SK-N-SH (cell line): ENCODE data around the gene ENTHD1. TPM values are rescaled to one million over a fixed set of nuclear protein-coding genes. Genes with fewer than 3 reads are reported as not detected.

Source experiments
- CTCF ChIA-PET: fragments of 300-600, 350-600 bp; formaldehyde crosslinking; extraction: SDS; loops from one replicate; lab custom pipeline; 2021; lab: Yijun Ruan, JAX
- POLR2A ChIA-PET: fragments of 350-600 bp; sonication (Branson Sonifier 250); formaldehyde crosslinking; extraction: SDS; loops from one replicate; lab custom pipeline; 2020; ENCODE audit warnings: antibody characterized with exemption, inconsistent platforms; lab: Yijun Ruan, JAX
- DNase-seq: peaks from one replicate; pipeline ENCODE4 v3.0.0; 2012
- H2AFZ ChIP-seq: fragments of 200-600 bp; sonication (generic); 2 replicates; pipeline ENCODE4 v1.8.1; 2016; ENCODE audit warnings: antibody characterized with exemption, mild to moderate bottlenecking, low read depth
- H3F3A ChIP-seq: fragments of 200-600 bp; sonication (generic); replicated peaks from 2 replicates; pipeline ENCODE3; 2016; ENCODE audit warnings: antibody characterized with exemption, mild to moderate bottlenecking; ENCODE audit not compliant: insufficient read depth
- H3K27ac ChIP-seq, 2 experiments: fragments of 200-500 bp in 1 of 2; fragments of 200-600 bp in 1 of 2; sonication (Bioruptor generic) in 1 of 2; sonication (generic), shearing (Covaris generic) in 1 of 2; 2 replicates each; pipeline versions ENCODE4 v1.5.1 to v1.6.1; 2014 to 2016; ENCODE audit warnings: low read depth in 2 of 2, inconsistent platforms in 1 of 2, low read length in 1 of 2, mild to moderate bottlenecking in 1 of 2, mixed read lengths in 1 of 2
- H3K27me3 ChIP-seq: fragments of 200-600 bp; sonication (generic), shearing (Covaris generic); 2 replicates; pipeline ENCODE4 v1.6.1; 2016; ENCODE audit warnings: mixed run types; ENCODE audit not compliant: insufficient read depth
- H3K36me3 ChIP-seq, 2 experiments: fragments of 200-500 bp in 1 of 2; fragments of 200-600 bp in 1 of 2; sonication (Bioruptor generic) in 1 of 2; sonication (generic) in 1 of 2; replicated peaks in 1 of 2; 2 replicates each; pipeline versions ENCODE3 to v1.5.1; 2014 to 2016; ENCODE audit warnings: low read length in 1 of 2, mild to moderate bottlenecking in 1 of 2; ENCODE audit not compliant: insufficient read depth in 2 of 2, control insufficient read depth in 1 of 2
- H3K4me1 ChIP-seq, 2 experiments: fragments of 200-500 bp in 1 of 2; fragments of 200-600 bp in 1 of 2; sonication (Bioruptor generic) in 1 of 2; sonication (generic), shearing (Covaris generic) in 1 of 2; 2 replicates each; pipeline versions ENCODE4 v1.5.1 to v1.6.1; 2014 to 2016; ENCODE audit warnings: low read depth in 1 of 2, low read length in 1 of 2, mixed run types in 1 of 2; ENCODE audit not compliant: insufficient read depth in 2 of 2, control insufficient read depth in 1 of 2
- H3K4me2 ChIP-seq: fragments of 200-600 bp; sonication (generic), shearing (Covaris generic); 2 replicates; pipeline ENCODE4 v1.6.1; 2017; ENCODE audit warnings: mixed run types
- H3K4me3 ChIP-seq, 2 experiments: fragments of 200-500 bp in 1 of 2; fragments of 200-600 bp in 1 of 2; sonication (Bioruptor generic) in 1 of 2; sonication (generic), shearing (Covaris generic) in 1 of 2; 2 replicates each; pipeline versions ENCODE4 v1.5.1 to v1.8.1; 2014 to 2016; ENCODE audit warnings: low read depth in 2 of 2, inconsistent platforms in 1 of 2, low read length in 1 of 2, mild to moderate bottlenecking in 1 of 2, mixed read lengths in 1 of 2, moderate library complexity in 1 of 2
- H3K79me2 ChIP-seq: fragments of 200-600 bp; sonication (generic); 2 replicates; pipeline ENCODE4 v1.8.1; 2017; ENCODE audit warnings: mild to moderate bottlenecking; ENCODE audit not compliant: insufficient read depth
- H3K9ac ChIP-seq: fragments of 200-600 bp; sonication (generic); 2 replicates; pipeline ENCODE4 v1.6.1; 2017; ENCODE audit warnings: mixed run types
- H3K9me2 ChIP-seq: fragments of 200-600 bp; sonication (generic); 2 replicates; pipeline ENCODE4 v1.6.1; 2017; ENCODE audit warnings: mixed run types
- H3K9me3 ChIP-seq: fragments of 200-600 bp; sonication (generic); 2 replicates; pipeline ENCODE4 v1.6.1; 2017; ENCODE audit warnings: mixed run types, mild to moderate bottlenecking, moderate library complexity
- H4K20me1 ChIP-seq: fragments of 200-600 bp; sonication (generic); 2 replicates; pipeline ENCODE4 v1.6.1; 2017; ENCODE audit warnings: mild to moderate bottlenecking, mixed run types; ENCODE audit not compliant: insufficient read depth
- CHD2 ChIP-seq: fragments of 150-350 bp; IDR thresholded peaks from 2 replicates; pipeline ENCODE4 v1.6.1; 2018; ENCODE audit warnings: low read length; ENCODE audit not compliant: partially characterized antibody
- EZH2phosphoT487 ChIP-seq: fragments of 200-600 bp; sonication (generic); IDR thresholded peaks from 2 replicates; pipeline ENCODE4 v1.6.1; 2017; ENCODE audit warnings: low read depth, mixed run types, mild to moderate bottlenecking, antibody characterized with exemption, moderate library complexity, borderline replicate concordance
- MEF2A ChIP-seq: IDR thresholded peaks from 2 replicates; pipeline ENCODE4 v1.4.0; 2012; ENCODE audit warnings: low read depth, borderline replicate concordance
- NFIC ChIP-seq: IDR thresholded peaks from 2 replicates; pipeline ENCODE4 v1.4.0; 2012; ENCODE audit warnings: borderline replicate concordance
- NRF1 ChIP-seq: IDR thresholded peaks from 2 replicates; pipeline ENCODE4 v1.6.1; 2012; ENCODE audit warnings: low read depth, mild to moderate bottlenecking, low read length
- POLR2AphosphoS5 ChIP-seq: IDR thresholded peaks from 2 replicates; pipeline ENCODE4 v1.6.1; 2012; ENCODE audit warnings: low read depth, low read length
- RCOR1 ChIP-seq: fragments of 150-350 bp; IDR thresholded peaks from 2 replicates; pipeline ENCODE4 v1.6.1; 2017; ENCODE audit warnings: antibody characterized with exemption, low read length
- SIN3A ChIP-seq: IDR thresholded peaks from 2 replicates; pipeline ENCODE4 v1.6.1; 2012; ENCODE audit warnings: low read depth, mild to moderate bottlenecking, low read length, moderate library complexity, borderline replicate concordance
- YY1 ChIP-seq: IDR thresholded peaks from 2 replicates; pipeline ENCODE4 v1.4.0; 2012; ENCODE audit warnings: low read depth, mild to moderate bottlenecking
- WGBS: methylation state at CpG from one replicate; pipeline ENCODE4 v1.1.6; 2017; ENCODE audit warnings: low lambda C conversion rate; 5-methylcytosine and 5-hydroxymethylcytosine counted together
- polyA plus RNA-seq, 3 experiments: library from polyadenylated mRNA; depleted of rRNA; stranded (reverse); fragments of >200 nt; gene quantifications; 2 replicates each; pipeline ENCODE4 v1.2.3, GENCODE V29; 2012
- TF ChIP-seq, protein P1 (sequence below): IDR thresholded peaks from 2 replicates; pipeline ENCODE4; 2012
- TF ChIP-seq, protein P2 (sequence below): IDR thresholded peaks from 2 replicates; pipeline ENCODE4 v1.4.0; 2012; ENCODE audit warnings: low read depth, borderline replicate concordance
- TF ChIP-seq, protein P3 (sequence below): fragments of 200-600 bp; sonication (generic); IDR thresholded peaks from 2 replicates; pipeline ENCODE4 v1.6.1; 2017; ENCODE audit warnings: antibody characterized with exemption, mild to moderate bottlenecking, moderate library complexity
- TF ChIP-seq, protein P4 (sequence below): fragments of 150-350 bp; IDR thresholded peaks from 2 replicates; pipeline ENCODE4 v1.6.1; 2017; ENCODE audit warnings: antibody characterized with exemption, low read length, low read depth, borderline replicate concordance

ENTHD1 gene
- polyA plus RNA-seq, 1 of the 3 experiments (the other 2 are of a cell fraction): not detected

DNA sequence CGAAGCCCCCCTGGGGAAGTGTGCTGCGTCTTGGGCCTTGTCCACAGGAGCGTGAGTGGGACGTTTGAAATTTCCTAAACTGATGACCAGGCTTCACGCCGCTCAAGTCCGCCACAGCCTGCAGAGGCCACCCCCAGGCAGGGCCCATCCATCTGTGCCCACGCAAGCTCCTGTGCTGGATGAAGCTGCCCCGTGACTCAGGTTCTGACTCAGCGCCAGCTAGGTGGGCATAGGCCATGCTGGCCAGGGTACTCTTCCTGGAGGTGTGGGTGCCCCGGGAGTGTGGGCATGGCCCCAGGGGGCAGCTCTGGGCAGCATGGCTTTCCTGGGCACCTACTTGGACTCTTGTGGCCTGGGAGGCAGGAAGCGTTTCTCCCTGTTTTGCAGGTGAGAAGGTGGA is 188.2 kb downstream of the ENTHD1 start:
- Histone ChIP-seq H2AFZ (no peak overlapping the region), H3K4me3 (no peak overlapping the region), H3F3A (no peaks in the 10 kb centered on the region), H3K9me2 (no peaks in the 10 kb centered on the region)
- TF ChIP-seq YY1: no peak
- TF ChIP-seq CHD2: no peak
- no peak for TF ChIP-seq RCOR1
- TF ChIP-seq NRF1: no peak
- TF ChIP-seq, protein P1, sequence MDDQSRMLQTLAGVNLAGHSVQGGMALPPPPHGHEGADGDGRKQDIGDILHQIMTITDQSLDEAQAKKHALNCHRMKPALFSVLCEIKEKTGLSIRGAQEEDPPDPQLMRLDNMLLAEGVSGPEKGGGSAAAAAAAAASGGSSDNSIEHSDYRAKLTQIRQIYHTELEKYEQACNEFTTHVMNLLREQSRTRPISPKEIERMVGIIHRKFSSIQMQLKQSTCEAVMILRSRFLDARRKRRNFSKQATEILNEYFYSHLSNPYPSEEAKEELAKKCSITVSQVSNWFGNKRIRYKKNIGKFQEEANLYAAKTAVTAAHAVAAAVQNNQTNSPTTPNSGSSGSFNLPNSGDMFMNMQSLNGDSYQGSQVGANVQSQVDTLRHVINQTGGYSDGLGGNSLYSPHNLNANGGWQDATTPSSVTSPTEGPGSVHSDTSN: no peak
- TF ChIP-seq NFIC: no peak
- TF ChIP-seq, protein P2, sequence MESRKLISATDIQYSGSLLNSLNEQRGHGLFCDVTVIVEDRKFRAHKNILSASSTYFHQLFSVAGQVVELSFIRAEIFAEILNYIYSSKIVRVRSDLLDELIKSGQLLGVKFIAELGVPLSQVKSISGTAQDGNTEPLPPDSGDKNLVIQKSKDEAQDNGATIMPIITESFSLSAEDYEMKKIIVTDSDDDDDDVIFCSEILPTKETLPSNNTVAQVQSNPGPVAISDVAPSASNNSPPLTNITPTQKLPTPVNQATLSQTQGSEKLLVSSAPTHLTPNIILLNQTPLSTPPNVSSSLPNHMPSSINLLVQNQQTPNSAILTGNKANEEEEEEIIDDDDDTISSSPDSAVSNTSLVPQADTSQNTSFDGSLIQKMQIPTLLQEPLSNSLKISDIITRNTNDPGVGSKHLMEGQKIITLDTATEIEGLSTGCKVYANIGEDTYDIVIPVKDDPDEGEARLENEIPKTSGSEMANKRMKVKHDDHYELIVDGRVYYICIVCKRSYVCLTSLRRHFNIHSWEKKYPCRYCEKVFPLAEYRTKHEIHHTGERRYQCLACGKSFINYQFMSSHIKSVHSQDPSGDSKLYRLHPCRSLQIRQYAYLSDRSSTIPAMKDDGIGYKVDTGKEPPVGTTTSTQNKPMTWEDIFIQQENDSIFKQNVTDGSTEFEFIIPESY: no peak
- TF ChIP-seq MEF2A: no peak
- TF ChIP-seq, protein P3, sequence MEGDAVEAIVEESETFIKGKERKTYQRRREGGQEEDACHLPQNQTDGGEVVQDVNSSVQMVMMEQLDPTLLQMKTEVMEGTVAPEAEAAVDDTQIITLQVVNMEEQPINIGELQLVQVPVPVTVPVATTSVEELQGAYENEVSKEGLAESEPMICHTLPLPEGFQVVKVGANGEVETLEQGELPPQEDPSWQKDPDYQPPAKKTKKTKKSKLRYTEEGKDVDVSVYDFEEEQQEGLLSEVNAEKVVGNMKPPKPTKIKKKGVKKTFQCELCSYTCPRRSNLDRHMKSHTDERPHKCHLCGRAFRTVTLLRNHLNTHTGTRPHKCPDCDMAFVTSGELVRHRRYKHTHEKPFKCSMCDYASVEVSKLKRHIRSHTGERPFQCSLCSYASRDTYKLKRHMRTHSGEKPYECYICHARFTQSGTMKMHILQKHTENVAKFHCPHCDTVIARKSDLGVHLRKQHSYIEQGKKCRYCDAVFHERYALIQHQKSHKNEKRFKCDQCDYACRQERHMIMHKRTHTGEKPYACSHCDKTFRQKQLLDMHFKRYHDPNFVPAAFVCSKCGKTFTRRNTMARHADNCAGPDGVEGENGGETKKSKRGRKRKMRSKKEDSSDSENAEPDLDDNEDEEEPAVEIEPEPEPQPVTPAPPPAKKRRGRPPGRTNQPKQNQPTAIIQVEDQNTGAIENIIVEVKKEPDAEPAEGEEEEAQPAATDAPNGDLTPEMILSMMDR: no peak
- TF ChIP-seq POLR2AphosphoS5: no peak
- TF ChIP-seq, all 33 proteins: peak for 0
- no peak overlapping the region for H3K27ac ChIP-seq
- H3K27me3 ChIP-seq: no peaks in the 10 kb centered on the region
- CTCF ChIA-PET: interaction anchor here (1.2 kb wide), 1 partner anchor 71 kb away, joined by 3 read pairs; no protein-coding TSS in a partner anchor
- H3K79me2 ChIP-seq: no peaks in the 10 kb centered on the region
- 68% methylated on average over 5 of the region's 12 CpGs for WGBS
- H3K9me3 ChIP-seq: no peaks in the 10 kb centered on the region
- no peak for DNase-seq
- H3K9ac ChIP-seq: no peak overlapping the region
- H3K4me2 ChIP-seq: no peak overlapping the region
- no peaks in the 10 kb centered on the region for H3K36me3 ChIP-seq
- H3K4me1 ChIP-seq: no peaks in the 10 kb centered on the region; a peak in 1 of 4 replicates
- POLR2A ChIA-PET: no interaction called here
- no peaks in the 10 kb centered on the region for H4K20me1 ChIP-seq

DNA sequence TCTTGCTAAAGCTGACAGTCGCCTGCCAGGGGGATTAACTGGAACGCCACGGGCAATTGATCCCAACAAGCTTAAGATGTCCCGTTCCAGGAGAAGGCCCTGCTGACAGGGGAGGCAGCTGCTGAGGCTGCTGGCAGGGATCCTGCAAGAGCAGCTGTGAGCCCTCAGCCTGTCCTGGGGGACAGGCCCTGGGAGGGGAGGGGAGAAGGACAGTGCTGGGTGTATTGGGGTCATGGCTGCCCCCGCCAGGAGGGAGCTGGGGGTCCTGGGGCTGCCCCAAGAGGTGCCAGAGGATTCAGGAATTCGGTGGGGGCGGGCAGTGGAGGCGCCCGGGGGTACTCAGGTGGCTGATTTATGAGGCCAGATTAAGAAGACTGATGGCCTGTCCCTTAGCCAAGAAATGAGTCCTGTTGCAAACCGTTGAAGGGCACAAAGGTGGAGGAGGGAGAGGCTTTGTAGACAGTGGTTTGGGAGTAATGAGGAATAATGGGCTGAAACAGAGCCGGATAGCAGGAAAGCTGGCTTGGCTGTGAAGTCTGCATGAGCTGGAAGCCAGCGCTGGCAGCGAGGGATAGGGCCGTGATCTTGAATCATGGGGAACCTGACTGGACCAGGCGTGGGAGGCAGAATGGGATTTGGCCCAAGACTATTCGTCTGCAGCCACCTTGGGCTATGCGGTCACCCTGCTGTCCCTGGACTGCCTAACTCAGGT is 189.5 kb downstream of the ENTHD1 start:
- no peaks in the 10 kb centered on the region for H3K9me2 ChIP-seq
- H3K27ac ChIP-seq: no peak overlapping the region
- no peaks in the 10 kb centered on the region for H3K36me3 ChIP-seq
- peaks cover 0 to 3% of the 10 kb centered on the region in 2 experiments; a peak in 1 of 4 replicates for H3K4me1 ChIP-seq
- no peaks in the 10 kb centered on the region for H3K27me3 ChIP-seq
- H3K9ac ChIP-seq: no peak overlapping the region
- ChIA-PET CTCF (no interaction called here), POLR2A (no interaction called here)
- H3K4me2 ChIP-seq: no peak overlapping the region
- no peaks in the 10 kb centered on the region for H3K79me2 ChIP-seq
- H3F3A ChIP-seq: no peaks in the 10 kb centered on the region
- DNase-seq: no peak
- TF ChIP-seq SIN3A: no peak
- TF ChIP-seq POLR2AphosphoS5: no peak
- no peak for TF ChIP-seq NFIC
- no peak for TF ChIP-seq EZH2phosphoT487
- TF ChIP-seq, protein P4, sequence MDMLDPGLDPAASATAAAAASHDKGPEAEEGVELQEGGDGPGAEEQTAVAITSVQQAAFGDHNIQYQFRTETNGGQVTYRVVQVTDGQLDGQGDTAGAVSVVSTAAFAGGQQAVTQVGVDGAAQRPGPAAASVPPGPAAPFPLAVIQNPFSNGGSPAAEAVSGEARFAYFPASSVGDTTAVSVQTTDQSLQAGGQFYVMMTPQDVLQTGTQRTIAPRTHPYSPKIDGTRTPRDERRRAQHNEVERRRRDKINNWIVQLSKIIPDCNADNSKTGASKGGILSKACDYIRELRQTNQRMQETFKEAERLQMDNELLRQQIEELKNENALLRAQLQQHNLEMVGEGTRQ: no peak
- TF ChIP-seq, all 33 proteins: peak for 0
- no peak overlapping the region for H3K4me3 ChIP-seq
- WGBS: 53% methylated on average over 9 of the region's 17 CpGs
- no peak overlapping the region for H2AFZ ChIP-seq
- H4K20me1 ChIP-seq: no peaks in the 10 kb centered on the region
- H3K9me3 ChIP-seq: no peaks in the 10 kb centered on the region
